Fibroblast of lung (primary cell): ENCODE measurements around the gene MSL3B.

Experiments used
- DNase-seq, 2 donors: peaks; one replicate each; pipeline versions ENCODE4 v3.0.0 to v3.0.0-alpha.2; 2010; ENCODE audit warnings: low read depth in 2 of 2
- H2AFZ ChIP-seq: 2 replicates; pipeline ENCODE4 v1.5.1; 2012; ENCODE audit warnings: low read length, control low read depth, inconsistent platforms
- H3K27ac ChIP-seq: 2 replicates; pipeline ENCODE4 v1.5.1; 2011; ENCODE audit warnings: low read length, control low read depth; ENCODE audit not compliant: insufficient read depth
- H3K27me3 ChIP-seq: 2 replicates; pipeline ENCODE4 v1.5.1; 2011; ENCODE audit warnings: mild to moderate bottlenecking, low read length; ENCODE audit not compliant: control insufficient read depth, insufficient read depth
- H3K36me3 ChIP-seq: 2 replicates; pipeline ENCODE4 v1.5.1; 2011; ENCODE audit warnings: low read length; ENCODE audit not compliant: control insufficient read depth, insufficient read depth
- H3K4me1 ChIP-seq: 2 replicates; pipeline ENCODE4 v1.5.1; 2011; ENCODE audit warnings: low read length; ENCODE audit not compliant: control insufficient read depth, insufficient read depth; ENCODE audit errors: extremely low read depth
- H3K4me2 ChIP-seq: 2 replicates; pipeline ENCODE4 v1.5.1; 2011; ENCODE audit warnings: low read length, control low read depth; ENCODE audit not compliant: insufficient read depth; ENCODE audit errors: extremely low read depth
- H3K4me3 ChIP-seq, 4 experiments: fragments of 200-600 bp in 1 of 4; sonication (generic) in 1 of 4; replicated peaks in 1 of 4; 2 replicates each; pipeline ENCODE4 v1.5.1; 2011 to 2016; ENCODE audit warnings: low read length in 4 of 4, low read depth in 3 of 4, mild to moderate bottlenecking in 3 of 4, control low read depth in 2 of 4, inconsistent platforms in 1 of 4, mixed read lengths in 1 of 4; ENCODE audit not compliant: insufficient read depth in 1 of 4; ENCODE audit errors: control extremely low read depth in 1 of 4
- H3K79me2 ChIP-seq: 2 replicates; pipeline ENCODE4 v1.5.1; 2012; ENCODE audit warnings: mild to moderate bottlenecking, low read length, inconsistent platforms; ENCODE audit not compliant: control insufficient read depth, insufficient read depth
- H3K9ac ChIP-seq: 2 replicates; pipeline ENCODE4 v1.5.1; 2011; ENCODE audit warnings: mild to moderate bottlenecking, low read length, control low read depth; ENCODE audit not compliant: insufficient read depth
- H3K9me3 ChIP-seq: 2 replicates; pipeline ENCODE4 v1.5.1; 2012; ENCODE audit warnings: low read depth, low read length; ENCODE audit not compliant: control insufficient read depth, insufficient read depth
- H4K20me1 ChIP-seq: 2 replicates; pipeline ENCODE4 v1.5.1; 2011; ENCODE audit warnings: low read length; ENCODE audit not compliant: control insufficient read depth, insufficient read depth; ENCODE audit errors: extremely low read depth
- EZH2 ChIP-seq: IDR thresholded peaks from 2 replicates; pipeline ENCODE4 v1.5.1; 2012; ENCODE audit warnings: low read length, control low read depth, mild to moderate bottlenecking; ENCODE audit errors: missing control alignments
- TF ChIP-seq, protein P1 (sequence below), 2 donors: IDR thresholded peaks in 1 of 2; conservative IDR thresholded peaks in 1 of 2; 1 replicate in 1 of 2; 2 replicates in 1 of 2; pipeline ENCODE4 v1.5.1; 2011 to 2012; ENCODE audit warnings: low read length in 2 of 2, control low read depth in 1 of 2, inconsistent platforms in 1 of 2, low read depth in 1 of 2, mild to moderate bottlenecking in 1 of 2

MSL3B gene

DNA sequence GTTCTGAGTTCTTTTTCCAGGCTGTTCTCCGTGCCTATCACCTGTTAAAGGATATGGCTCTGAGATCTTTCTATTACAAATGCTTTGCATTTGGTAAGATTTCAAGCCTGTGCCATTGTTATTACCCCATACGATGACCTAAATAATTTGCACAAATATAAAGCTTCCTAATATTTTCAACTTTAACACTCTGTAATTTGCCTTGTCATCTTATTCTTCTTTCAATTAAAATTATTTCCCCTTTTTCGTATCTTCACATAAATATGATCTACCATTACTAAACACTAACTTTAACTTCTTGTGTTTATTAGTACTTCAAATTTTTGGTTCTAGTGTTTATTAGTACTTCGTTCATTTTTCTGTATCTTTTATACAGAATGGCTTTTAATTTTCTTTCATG is 3.2 kb upstream of the MSL3B start:
- no peak for TF ChIP-seq EZH2
- TF ChIP-seq, protein P1, sequence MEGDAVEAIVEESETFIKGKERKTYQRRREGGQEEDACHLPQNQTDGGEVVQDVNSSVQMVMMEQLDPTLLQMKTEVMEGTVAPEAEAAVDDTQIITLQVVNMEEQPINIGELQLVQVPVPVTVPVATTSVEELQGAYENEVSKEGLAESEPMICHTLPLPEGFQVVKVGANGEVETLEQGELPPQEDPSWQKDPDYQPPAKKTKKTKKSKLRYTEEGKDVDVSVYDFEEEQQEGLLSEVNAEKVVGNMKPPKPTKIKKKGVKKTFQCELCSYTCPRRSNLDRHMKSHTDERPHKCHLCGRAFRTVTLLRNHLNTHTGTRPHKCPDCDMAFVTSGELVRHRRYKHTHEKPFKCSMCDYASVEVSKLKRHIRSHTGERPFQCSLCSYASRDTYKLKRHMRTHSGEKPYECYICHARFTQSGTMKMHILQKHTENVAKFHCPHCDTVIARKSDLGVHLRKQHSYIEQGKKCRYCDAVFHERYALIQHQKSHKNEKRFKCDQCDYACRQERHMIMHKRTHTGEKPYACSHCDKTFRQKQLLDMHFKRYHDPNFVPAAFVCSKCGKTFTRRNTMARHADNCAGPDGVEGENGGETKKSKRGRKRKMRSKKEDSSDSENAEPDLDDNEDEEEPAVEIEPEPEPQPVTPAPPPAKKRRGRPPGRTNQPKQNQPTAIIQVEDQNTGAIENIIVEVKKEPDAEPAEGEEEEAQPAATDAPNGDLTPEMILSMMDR (conservative IDR thresholded peaks at IDR 0.05 in 1 of 2, IDR thresholded peaks at IDR 0.05 in 1 of 2; ENCODE audit: low read depth in 1 of 2, low read length in 2 of 2), result no peak
- Histone ChIP-seq H3K4me2 (no peak overlapping the region), H3K79me2 (no peaks in the 10 kb centered on the region), H3K9ac (no peak overlapping the region), H3K4me1 (no peaks in the 10 kb centered on the region), H4K20me1 (no peaks in the 10 kb centered on the region), H3K27ac (no peak overlapping the region), H3K9me3 (no peaks in the 10 kb centered on the region), H3K27me3 (no peaks in the 10 kb centered on the region), H3K36me3 (peaks cover 1% of the 10 kb centered on the region), H3K4me3 (no peak overlapping the region), H2AFZ (no peak overlapping the region)
- no peak for DNase-seq

DNA sequence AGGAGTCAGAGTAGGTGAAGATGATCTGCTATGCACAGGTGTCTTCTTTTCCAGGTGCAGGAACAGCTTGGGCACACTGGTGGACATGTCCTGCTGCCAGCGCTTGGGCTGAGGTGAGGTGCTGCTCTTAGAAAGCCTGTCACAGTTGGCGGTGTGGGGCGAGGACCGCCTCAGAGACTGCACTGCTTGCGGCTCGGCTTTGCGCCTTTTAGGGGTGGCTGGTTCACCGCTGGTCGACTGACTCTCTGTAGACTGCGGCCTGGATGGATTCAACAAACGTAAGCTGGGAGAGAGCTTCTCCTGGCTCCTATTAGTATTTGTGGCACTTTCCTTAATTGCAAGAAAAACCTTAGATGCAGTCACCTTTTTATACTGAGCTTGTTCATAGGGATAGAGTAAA is 1.7 kb downstream of the MSL3B start:
- H3K27ac ChIP-seq, result no peak overlapping the region
- H2AFZ ChIP-seq, result no peak overlapping the region
- H3K36me3 ChIP-seq, result peaks cover 3% of the 10 kb centered on the region
- TF ChIP-seq, protein P1 (conservative IDR thresholded peaks at IDR 0.05 in 1 of 2, IDR thresholded peaks at IDR 0.05 in 1 of 2; ENCODE audit: low read depth in 1 of 2, low read length in 2 of 2), result no peak
- no peak overlapping the region for H3K4me2 ChIP-seq
- DNase-seq, result no peak
- no peaks in the 10 kb centered on the region for H4K20me1 ChIP-seq
- no peak overlapping the region for H3K4me3 ChIP-seq
- no peaks in the 10 kb centered on the region for H3K27me3 ChIP-seq
- no peak overlapping the region for H3K9ac ChIP-seq
- no peaks in the 10 kb centered on the region for H3K4me1 ChIP-seq
- H3K9me3 ChIP-seq, result no peaks in the 10 kb centered on the region
- H3K79me2 ChIP-seq, result no peaks in the 10 kb centered on the region

DNA sequence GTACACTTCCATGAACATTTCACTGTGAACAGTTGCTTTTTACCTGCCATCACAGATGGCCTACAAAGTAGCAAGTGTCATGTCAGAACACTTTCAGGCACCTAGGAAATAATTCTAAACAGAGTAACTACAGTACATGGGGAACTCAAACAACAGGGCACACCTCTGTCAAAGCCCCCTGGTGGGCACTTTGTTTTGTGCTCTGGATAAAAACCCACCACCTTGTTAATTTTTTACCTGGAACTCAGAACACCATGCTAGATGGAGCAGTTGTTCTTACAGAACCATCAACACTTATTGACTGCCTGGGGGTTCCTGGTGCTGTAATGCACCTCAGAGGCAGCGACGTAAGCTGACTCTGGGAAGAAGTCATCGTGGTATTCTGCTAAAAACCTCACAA is 2.3 kb downstream of the MSL3B start:
- no peak overlapping the region for H2AFZ ChIP-seq
- H3K27ac ChIP-seq, result no peak overlapping the region
- no peaks in the 10 kb centered on the region for H3K79me2 ChIP-seq
- no peak for DNase-seq
- H3K27me3 ChIP-seq, result no peaks in the 10 kb centered on the region
- no peaks in the 10 kb centered on the region for H3K4me1 ChIP-seq
- no peaks in the 10 kb centered on the region for H4K20me1 ChIP-seq
- TF ChIP-seq EZH2, result no peak
- TF ChIP-seq, protein P1 (conservative IDR thresholded peaks at IDR 0.05 in 1 of 2, IDR thresholded peaks at IDR 0.05 in 1 of 2; ENCODE audit: low read depth in 1 of 2, low read length in 2 of 2), result peak in 1 of 2 donors; percentile 9
- H3K9ac ChIP-seq, result no peak overlapping the region
- no peaks in the 10 kb centered on the region for H3K9me3 ChIP-seq
- H3K4me3 ChIP-seq, result no peak overlapping the region
- no peak overlapping the region for H3K4me2 ChIP-seq
- H3K36me3 ChIP-seq, result peaks cover 3% of the 10 kb centered on the region
